Psoas muscle (tissue), 8 donors: ENCODE data around the gene HINFP. TPM values are rescaled to one million over a fixed set of nuclear protein-coding genes. Genes with fewer than 3 reads are reported as not detected.
"Not testable (repeated sequence)": the region's sequence is repeated elsewhere in the genome, so short reads cannot be mapped to it uniquely, and the experiment has no call there.

Experiments
- ATAC-seq, 4 donors: fragments of 200-7000 bp; cut with Tn5 transposase; one replicate each; pipeline ENCODE4 v1.9.1; 2020; ENCODE audit warnings: moderate library complexity in 3 of 4, mild to moderate bottlenecking in 2 of 4
- DNase-seq, 2 donors: peaks; one replicate each; pipeline ENCODE4 v3.0.0-alpha.2; 2020
- H3K27ac ChIP-seq: fragments of 200-600 bp; one replicate; pipeline ENCODE4 v1.8.0; 2022
- H3K27me3 ChIP-seq, 3 donors: fragments of 200-600 bp in 1 of 3; one replicate each; pipeline versions ENCODE4 v1.6.1 to v1.8.0; 2013 to 2022; ENCODE audit warnings: low read length in 2 of 3, mild to moderate bottlenecking in 2 of 3, moderate library complexity in 1 of 3; ENCODE audit not compliant: insufficient read depth in 3 of 3
- H3K36me3 ChIP-seq, 2 donors: fragments of 200-600 bp in 1 of 2; one replicate each; pipeline versions ENCODE4 v1.6.1 to v1.8.0; 2013 to 2022; ENCODE audit warnings: low read depth in 1 of 2, mild to moderate bottlenecking in 1 of 2, moderate library complexity in 1 of 2; ENCODE audit not compliant: insufficient read depth in 1 of 2
- H3K4me1 ChIP-seq: fragments of 200-600 bp; one replicate; pipeline ENCODE4 v1.8.0; 2022
- H3K4me3 ChIP-seq: fragments of 200-600 bp; one replicate; pipeline ENCODE4 v1.8.0; 2022; ENCODE audit warnings: mild to moderate bottlenecking
- H3K9me3 ChIP-seq: fragments of 200-600 bp; one replicate; pipeline ENCODE4 v1.8.0; 2022
- WGBS, 3 donors: extraction: QIAGEN DNeasy Blood & Tissue Kit; methylation state at CpG; one replicate each; pipeline versions ENCODE4 v1.1.6 to v1.1.7; 2013; 5-methylcytosine and 5-hydroxymethylcytosine counted together
- intact Hi-C, 2 donors: fragments of 100-400 bp; cut with DNase I; formaldehyde crosslinking; loops; one replicate each; pipeline versions ENCODE4 v1.11.0 to v1.14.2; 2022
- polyA plus RNA-seq, 3 donors: library from polyadenylated mRNA; stranded (reverse); fragments of 200-250 nt; gene quantifications; one replicate each; pipeline ENCODE4 v1.2.3, GENCODE V29; 2013
- total RNA-seq, 4 donors: library from RNA; stranded (reverse); fragmentation: NEBNext Ultra II Directional in 2 of 4; extraction: Animal tissue kit (Norgen Biotek cat#: 25700) in 2 of 4; gene quantifications; one replicate each; pipeline versions ENCODE4 v1.2.1 to v1.2.4, GENCODE V29; 2021 to 2023
- TF ChIP-seq, protein P1 (sequence below): fragments of 200-600 bp; IDR thresholded peaks from one replicate; pipeline ENCODE4 v1.8.0; 2022; ENCODE audit warnings: antibody characterized with exemption
- donor health status: healthy with polysubstance abuse.
- donor health status: DM: no; HTN: no; CAD: no; lungs with moderate emphysema.
- donor health status: Bipolar disorder and iron deficiency.
- donor health status: healthy.
- donor health status: DM: yes; HTN: yes; CAD: no.
- donor health status: DM: no; HTN: no; CAD: no.
- donor health status: DM: no; HTN: no; CAD: no.
- donor health status: DM: yes; HTN: yes; CAD: no.

HINFP gene
- total and polyA plus RNA-seq, 7 donors = 8.3 to 20.6 (median 12.7) TPM

DNA sequence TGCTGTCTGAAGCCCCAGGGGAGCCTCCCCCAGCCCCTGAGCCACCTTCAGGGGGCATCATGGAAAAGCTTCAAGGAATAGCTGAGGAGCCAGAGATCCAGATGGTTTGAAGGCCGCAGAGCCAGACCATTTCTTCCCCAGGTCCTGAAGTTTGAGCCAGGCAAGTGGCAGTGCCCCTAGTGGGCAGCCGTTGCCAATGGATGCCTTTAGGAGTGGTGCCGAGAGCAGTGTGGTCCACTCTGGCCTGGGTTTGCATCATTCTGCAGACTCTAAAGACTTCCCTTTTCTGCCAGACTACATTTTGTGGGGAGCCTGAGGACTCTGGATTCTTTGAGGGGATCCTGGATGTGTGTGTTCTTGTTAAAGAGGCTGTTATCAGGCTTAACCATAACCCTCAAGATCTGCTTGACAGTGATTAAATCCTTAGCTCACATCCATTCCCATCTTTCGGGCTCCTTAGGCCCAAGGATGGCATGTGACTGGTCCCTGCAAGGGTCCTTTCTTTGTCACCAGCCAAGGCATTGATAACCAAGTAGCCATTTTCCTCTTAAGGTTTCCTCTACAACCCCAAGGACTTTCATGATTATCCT, 13.1 kb downstream of the HINFP start:
- DNase-seq = no peak
- Histone ChIP-seq H3K9me3 (no peaks in the 10 kb centered on the region), H3K4me3 (no peak overlapping the region), H3K27me3 (no peaks in the 10 kb centered on the region), H3K36me3 (peaks cover 0 to 56% of the 10 kb centered on the region in 2 donors), H3K4me1 (no peaks in the 10 kb centered on the region), H3K27ac (no peak overlapping the region)
- intact Hi-C loops = no loop called here
- WGBS, 3 donors = 66 to 70% (median 67%) methylated on average over 4 of the region's 4 CpGs
- TF ChIP-seq, protein P1, sequence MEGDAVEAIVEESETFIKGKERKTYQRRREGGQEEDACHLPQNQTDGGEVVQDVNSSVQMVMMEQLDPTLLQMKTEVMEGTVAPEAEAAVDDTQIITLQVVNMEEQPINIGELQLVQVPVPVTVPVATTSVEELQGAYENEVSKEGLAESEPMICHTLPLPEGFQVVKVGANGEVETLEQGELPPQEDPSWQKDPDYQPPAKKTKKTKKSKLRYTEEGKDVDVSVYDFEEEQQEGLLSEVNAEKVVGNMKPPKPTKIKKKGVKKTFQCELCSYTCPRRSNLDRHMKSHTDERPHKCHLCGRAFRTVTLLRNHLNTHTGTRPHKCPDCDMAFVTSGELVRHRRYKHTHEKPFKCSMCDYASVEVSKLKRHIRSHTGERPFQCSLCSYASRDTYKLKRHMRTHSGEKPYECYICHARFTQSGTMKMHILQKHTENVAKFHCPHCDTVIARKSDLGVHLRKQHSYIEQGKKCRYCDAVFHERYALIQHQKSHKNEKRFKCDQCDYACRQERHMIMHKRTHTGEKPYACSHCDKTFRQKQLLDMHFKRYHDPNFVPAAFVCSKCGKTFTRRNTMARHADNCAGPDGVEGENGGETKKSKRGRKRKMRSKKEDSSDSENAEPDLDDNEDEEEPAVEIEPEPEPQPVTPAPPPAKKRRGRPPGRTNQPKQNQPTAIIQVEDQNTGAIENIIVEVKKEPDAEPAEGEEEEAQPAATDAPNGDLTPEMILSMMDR = peak; percentile 34
- peak in 3 of 4 donors; percentile 22 to 42 (median 27) for ATAC-seq

DNA sequence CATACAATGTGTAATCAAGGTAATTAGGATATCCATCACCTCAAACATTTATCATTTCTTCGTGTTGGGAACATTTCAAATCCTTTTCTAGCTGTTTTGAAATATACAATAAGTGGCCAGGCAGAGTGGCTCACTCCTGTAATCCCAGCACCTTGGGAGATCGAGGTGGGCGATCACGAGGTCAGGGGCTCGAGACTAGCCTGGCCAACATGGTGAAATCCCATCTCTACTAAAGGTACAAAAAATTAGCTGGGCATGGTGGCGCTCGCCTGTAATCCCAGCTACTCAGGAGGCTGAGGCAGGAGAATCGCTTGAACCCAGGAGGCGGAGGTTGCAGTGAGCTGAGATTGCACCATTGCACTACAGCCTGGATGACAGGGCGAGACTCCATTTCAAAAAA, 17.9 kb downstream of the HINFP start:
- H3K4me3 ChIP-seq, DNase-seq, H3K4me1 ChIP-seq, H3K36me3 ChIP-seq, H3K9me3 ChIP-seq, H3K27me3 ChIP-seq, intact Hi-C loops, H3K27ac ChIP-seq, ATAC-seq: not testable (repeated sequence)
- WGBS, 3 donors = 86 to 91% (median 88%) methylated on average over 10 of the region's 10 CpGs

DNA sequence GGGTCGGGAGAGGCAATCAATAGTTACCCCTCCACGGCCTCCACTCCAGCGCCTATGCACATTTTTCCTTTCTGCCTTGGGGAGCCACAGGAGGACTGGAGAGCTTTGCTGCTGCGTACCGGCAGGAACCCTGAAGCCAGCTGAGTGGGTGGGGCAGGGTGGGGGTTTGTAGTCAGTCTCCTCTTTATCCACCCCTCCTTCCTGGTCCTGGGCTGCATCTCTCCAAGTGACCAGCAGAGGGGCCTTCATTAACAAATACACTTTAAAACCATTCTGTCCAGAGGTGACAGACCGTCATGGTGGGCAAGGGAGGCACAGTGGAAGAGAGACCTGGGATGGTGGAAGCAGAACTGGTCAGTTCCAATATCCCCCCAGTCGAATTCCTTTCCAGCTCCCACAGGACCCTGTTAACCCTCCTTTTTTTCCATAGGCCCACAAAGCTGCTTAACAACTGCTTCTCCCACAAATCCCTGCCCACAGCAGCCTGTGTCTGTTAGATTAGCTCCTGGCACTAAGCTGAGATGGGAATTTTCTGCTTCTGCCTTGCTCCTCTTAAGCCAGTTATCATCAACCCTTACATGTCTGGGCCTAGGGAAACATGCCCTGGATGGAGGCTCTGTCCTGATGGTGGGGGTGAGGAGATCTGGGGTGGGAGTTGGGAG, 23.6 kb downstream of the HINFP start:
- TF ChIP-seq, protein P1 = peak; percentile 67
- ATAC-seq = peak; percentile 69 to 87 (median 82)
- Histone ChIP-seq H3K27ac (no peak overlapping the region), H3K36me3 (no peaks in the 10 kb centered on the region), H3K9me3 (no peaks in the 10 kb centered on the region), H3K27me3 (peaks cover 0 to 6% (median 0%) of the 10 kb centered on the region in 3 donors), H3K4me1 (peaks cover 9% of the 10 kb centered on the region), H3K4me3 (no peak overlapping the region)
- intact Hi-C loops = loop anchor here (1.0 to 10.0 kb wide), 4 partner anchors 47 to 180 kb away; no protein-coding TSS in a partner anchor
- peak; percentile 56 to 66 for DNase-seq
- WGBS, 3 donors = 13 to 14% (median 13%) methylated on average over 7 of the region's 7 CpGs

DNA sequence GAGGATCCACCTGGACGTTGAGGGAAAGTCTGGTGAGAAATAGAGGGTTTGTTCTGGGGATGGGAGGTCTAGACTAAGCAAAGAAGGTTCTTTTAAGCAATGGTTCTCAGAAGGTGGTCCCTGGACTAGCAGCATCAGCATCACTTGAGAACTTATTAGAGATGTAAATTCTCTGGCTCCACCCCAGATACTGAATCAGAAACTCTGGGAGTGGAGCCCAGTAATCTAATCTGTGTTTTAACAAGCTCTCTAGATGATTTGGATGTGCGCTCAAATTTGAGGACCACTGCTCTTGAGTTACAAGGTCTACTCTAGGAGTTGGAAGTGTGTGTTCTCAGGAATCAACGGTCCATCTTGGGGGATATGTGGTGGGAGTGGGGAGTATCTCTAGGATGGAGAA, 24.2 kb downstream of the HINFP start:
- Histone ChIP-seq H3K36me3 (no peaks in the 10 kb centered on the region), H3K9me3 (no peaks in the 10 kb centered on the region), H3K27me3 (peaks cover 0 to 10% (median 0%) of the 10 kb centered on the region in 3 donors), H3K4me3 (no peak overlapping the region), H3K27ac (no peak overlapping the region), H3K4me1 (peaks cover 9% of the 10 kb centered on the region)
- no peak for DNase-seq
- no peak for ATAC-seq
- intact Hi-C loops = loop anchor here (1.0 to 10.0 kb wide), 4 partner anchors 47 to 179 kb away; no protein-coding TSS in a partner anchor
- TF ChIP-seq, protein P1 = no peak
- 51 to 58% (median 54%) methylated on average over 3 of the region's 3 CpGs for WGBS, 3 donors

DNA sequence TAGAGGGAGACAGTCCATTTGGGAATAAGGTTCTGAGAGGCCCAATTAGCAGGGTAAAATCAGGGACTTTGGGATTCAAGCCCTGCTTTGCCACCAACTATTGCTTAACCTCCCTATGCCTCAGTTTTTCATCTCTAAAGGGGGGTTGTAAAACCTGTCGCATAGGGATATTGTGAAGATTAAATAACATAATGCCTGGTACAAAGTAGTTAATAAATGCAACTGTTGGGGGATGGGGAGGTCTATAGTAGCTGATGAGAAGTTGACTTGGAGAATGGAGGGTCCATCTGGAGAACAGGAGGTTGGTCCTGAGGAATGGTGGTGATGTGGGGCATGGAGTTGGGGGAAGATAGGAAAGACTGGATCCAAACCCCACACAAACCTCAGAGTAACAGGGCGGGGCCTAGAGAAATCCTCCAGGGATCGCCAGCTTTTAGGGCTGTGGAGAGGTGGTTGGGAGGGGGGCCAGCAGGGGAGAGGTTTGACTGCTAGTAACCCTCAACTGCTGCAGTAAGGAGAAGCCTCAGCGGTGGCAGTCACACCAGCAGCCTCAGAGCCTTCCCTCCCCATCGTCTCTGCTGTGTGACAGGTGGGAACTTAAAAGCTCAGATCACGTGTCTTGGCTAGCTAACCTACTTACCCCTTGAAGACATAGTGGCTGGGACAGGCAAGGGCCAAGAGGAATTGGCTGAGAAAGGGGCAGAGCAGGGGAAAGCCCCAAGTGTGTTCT, 26.4 kb downstream of the HINFP start:
- Histone ChIP-seq H3K4me1 (peaks cover 9% of the 10 kb centered on the region), H3K4me3 (no peak overlapping the region), H3K36me3 (no peaks in the 10 kb centered on the region), H3K9me3 (no peaks in the 10 kb centered on the region), H3K27ac (no peak overlapping the region), H3K27me3 (peaks cover 0 to 10% (median 0%) of the 10 kb centered on the region in 3 donors)
- DNase-seq = no peak
- intact Hi-C loops = loop anchor here (5.0 to 10.0 kb wide), 3 partner anchors 45 to 177 kb away; no protein-coding TSS in a partner anchor
- ATAC-seq = peak in 1 of 4 donors; percentile 53
- TF ChIP-seq, protein P1 = no peak
- WGBS, 3 donors = 52 to 62% (median 54%) methylated on average over 6 of the region's 6 CpGs
